ENCODE data around the gene HAP1. TPM values are rescaled to one million over a fixed set of nuclear protein-coding genes. Genes with fewer than 3 reads are reported as not detected.

The HAP1 gene
- total and polyA plus RNA-seq, 8 donors: 0.16 to 0.90 (median 0.64) TPM

DNA sequence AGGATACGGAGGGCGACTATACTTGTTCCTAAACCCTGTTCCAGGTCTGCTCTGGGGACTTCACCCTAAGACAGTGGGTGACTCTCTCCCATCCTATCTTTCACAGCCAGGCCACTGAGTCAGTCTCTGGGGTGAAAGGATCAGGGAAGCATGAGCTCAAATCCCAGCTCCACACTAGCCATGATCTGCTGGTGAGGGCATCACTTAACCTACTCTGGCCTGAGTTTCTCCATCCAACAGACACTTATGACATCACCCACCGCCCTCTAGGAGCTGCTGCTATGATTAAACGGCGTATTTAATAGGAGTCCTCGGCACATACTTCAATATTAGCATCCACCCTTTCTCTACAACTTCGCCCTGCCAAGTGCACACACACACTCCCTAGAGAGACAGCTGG lies 12.2 kb downstream of the HAP1 start:
- no peaks in the 10 kb centered on the region for H3K27me3 ChIP-seq
- H3K9me3 ChIP-seq: no peaks in the 10 kb centered on the region
- H3K4me1 ChIP-seq: no peaks in the 10 kb centered on the region
- intact Hi-C loops (cut with DNase I): no loop called here
- DNase-seq (no peak), ATAC-seq (no peak)
- no peak overlapping the region for H3K27ac ChIP-seq
- H3K4me3 ChIP-seq: no peak overlapping the region
- TF ChIP-seq, protein P1, sequence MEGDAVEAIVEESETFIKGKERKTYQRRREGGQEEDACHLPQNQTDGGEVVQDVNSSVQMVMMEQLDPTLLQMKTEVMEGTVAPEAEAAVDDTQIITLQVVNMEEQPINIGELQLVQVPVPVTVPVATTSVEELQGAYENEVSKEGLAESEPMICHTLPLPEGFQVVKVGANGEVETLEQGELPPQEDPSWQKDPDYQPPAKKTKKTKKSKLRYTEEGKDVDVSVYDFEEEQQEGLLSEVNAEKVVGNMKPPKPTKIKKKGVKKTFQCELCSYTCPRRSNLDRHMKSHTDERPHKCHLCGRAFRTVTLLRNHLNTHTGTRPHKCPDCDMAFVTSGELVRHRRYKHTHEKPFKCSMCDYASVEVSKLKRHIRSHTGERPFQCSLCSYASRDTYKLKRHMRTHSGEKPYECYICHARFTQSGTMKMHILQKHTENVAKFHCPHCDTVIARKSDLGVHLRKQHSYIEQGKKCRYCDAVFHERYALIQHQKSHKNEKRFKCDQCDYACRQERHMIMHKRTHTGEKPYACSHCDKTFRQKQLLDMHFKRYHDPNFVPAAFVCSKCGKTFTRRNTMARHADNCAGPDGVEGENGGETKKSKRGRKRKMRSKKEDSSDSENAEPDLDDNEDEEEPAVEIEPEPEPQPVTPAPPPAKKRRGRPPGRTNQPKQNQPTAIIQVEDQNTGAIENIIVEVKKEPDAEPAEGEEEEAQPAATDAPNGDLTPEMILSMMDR (IDR thresholded peaks at IDR 0.05): no peak
- no peaks in the 10 kb centered on the region for H3K36me3 ChIP-seq

DNA sequence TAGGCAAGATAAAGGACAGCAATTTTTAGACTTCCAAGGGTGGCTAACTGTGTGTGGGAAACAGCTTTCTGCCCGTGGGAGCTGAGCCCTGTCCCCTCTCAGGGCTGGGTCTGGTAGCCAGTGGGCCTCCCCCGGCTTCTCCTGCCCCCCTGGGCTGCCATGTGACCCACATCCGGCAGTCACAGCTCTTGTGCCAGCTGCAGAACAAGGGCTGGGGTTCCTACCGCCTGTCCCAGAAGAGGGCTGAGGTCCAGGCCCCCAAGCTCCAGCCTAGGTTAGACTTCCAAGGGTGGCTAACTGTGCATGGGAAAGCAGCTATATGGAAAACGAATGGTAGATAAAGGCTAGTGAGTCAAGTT lies 16.2 kb downstream of the HAP1 start:
- no peak overlapping the region for H3K4me3 ChIP-seq
- no peak for ATAC-seq
- intact Hi-C loops (cut with DNase I): no loop called here
- H3K27me3 ChIP-seq: no peaks in the 10 kb centered on the region
- DNase-seq: peak in 1 of 4 donors; percentile 6
- H3K27ac ChIP-seq: no peak overlapping the region
- H3K9me3 ChIP-seq: no peaks in the 10 kb centered on the region
- TF ChIP-seq, protein P1 (IDR thresholded peaks at IDR 0.05): no peak
- no peaks in the 10 kb centered on the region for H3K36me3 ChIP-seq
- no peaks in the 10 kb centered on the region for H3K4me1 ChIP-seq

DNA sequence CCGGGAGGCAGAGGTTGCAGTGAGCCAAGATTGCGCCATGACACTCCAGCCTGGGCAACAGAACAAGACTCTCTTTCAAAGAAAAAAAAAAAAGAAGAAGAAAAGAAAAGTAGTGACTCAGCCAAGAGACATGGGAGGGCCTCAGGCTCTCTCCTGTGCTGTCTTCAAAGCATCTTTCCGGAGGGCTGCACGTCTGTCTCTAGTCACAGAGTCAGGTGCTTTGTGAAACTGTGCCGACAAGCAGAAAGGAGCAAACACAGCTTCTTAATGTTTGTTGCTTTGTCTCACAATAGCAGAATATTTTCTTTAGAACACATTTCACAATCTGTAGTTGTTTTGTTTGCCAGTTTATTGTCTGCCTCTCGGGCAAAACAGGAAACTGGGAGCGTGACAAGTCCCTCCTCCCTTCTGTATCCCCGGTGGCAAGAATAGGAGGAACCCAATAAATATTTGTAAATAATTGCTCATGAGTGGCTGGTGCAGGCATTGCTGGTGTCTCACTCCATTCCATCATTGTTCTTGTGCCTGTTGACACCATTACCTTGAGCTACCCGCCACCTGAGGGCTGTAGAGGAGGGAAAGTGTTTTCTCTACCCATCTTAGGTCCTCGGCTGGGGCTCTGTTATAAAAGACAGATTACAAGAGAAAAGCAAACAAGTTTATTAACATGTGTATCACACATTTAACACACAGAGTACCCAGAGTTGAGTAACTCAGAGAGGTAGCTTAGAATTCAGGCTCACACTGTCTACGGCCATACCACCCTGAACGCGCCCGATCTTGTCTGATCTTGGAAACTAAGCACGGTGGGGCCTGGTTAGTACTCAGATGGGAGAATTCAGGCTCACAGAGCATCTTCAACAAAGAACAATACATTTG lies 16.8 kb downstream of the HAP1 start:
- no peaks in the 10 kb centered on the region for H3K36me3 ChIP-seq
- no peaks in the 10 kb centered on the region for H3K9me3 ChIP-seq
- TF ChIP-seq, protein P1 (IDR thresholded peaks at IDR 0.05): no peak
- no peaks in the 10 kb centered on the region for H3K4me1 ChIP-seq
- DNase-seq (no peak), ATAC-seq (no peak)
- H3K27ac ChIP-seq: no peak overlapping the region
- no peaks in the 10 kb centered on the region for H3K27me3 ChIP-seq
- intact Hi-C loops (cut with DNase I): no loop called here
- no peak overlapping the region for H3K4me3 ChIP-seq

DNA sequence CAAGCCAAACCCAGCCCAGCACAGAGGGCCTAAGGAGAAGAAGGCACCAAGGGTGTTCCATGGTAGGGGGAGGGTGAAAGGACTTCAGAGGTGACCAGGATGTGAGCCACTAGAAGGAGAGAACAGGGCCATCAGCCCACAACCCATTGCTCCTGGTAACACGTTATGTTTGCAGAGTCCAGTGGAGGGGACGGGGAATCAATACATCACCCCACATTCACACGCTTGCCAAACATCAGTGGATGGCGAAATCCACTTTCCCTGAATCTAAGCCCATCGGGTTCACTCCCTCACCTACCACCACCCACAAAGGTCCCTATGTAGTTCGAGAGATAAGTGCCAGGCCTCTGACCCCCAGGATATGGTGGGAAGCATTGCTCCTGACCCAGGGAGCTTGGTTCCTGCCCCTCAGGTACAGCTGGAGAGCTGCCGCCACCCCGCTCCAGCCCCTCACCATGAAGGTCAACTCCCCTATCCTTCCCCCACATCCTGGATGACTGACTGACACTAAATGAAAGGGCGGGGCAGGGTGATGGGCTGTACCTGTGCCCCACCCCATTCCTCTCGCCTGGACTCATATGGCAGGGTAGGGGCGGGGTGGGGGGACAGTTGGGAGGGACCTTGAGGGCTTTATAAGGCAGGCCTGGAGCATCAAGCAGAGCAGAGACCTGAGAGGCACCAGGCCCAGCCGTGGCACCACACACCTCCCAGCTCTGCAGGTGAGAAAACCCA lies 22.6 kb downstream of the HAP1 start, which contains the start of gene GAST:
Gene GAST, plus strand, starts transcription at position 663 of the 732 bp plus-strand sequence. CDS start 3,106 bp downstream, outside the sequence.
- DNase-seq: peak in 1 of 4 donors; percentile 36
- no peaks in the 10 kb centered on the region for H3K36me3 ChIP-seq
- H3K27me3 ChIP-seq: peaks cover 0 to 18% of the 10 kb centered on the region in 2 donors
- TF ChIP-seq, protein P1 (IDR thresholded peaks at IDR 0.05): no peak
- H3K27ac ChIP-seq: no peak within 1 kb of the TSS
- no peak for ATAC-seq
- H3K9me3 ChIP-seq: no peaks in the 10 kb centered on the region
- intact Hi-C loops (cut with DNase I): no loop called here
- H3K4me1 ChIP-seq: no peaks in the 10 kb centered on the region
- H3K4me3 ChIP-seq: no peak within 1 kb of the TSS

DNA sequence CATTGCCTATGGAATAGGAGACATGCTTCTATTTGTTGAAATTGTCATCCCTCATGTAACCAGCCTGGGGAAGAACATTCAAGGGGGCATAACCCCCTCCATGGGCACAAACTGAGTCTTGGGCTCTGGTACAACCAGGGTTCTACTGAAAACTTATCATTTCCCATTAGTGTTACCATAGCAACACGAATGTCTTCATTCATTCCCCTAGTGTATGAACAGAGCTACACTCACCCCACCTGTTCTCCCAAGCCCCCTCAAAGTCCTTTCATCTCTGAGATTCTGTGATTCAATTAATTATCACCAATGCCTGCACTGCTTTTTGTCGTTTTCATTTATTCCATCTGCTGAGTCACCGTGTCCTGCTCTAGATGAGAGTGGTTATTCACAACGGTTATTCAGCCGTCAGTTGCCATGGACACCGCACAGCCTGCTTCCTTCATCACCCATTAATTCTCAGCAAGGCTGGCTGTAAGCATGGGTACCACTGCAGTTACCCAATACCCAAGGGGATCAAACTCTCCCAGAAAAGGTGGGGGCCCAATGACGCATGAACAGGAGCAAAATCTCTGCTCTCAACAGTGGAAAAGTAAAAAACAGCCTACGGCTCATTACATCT lies 23.9 kb downstream of the HAP1 start:
- Histone ChIP-seq H3K27ac (no peak overlapping the region), H3K9me3 (no peaks in the 10 kb centered on the region), H3K4me1 (no peaks in the 10 kb centered on the region), H3K27me3 (peaks cover 0 to 18% of the 10 kb centered on the region in 2 donors), H3K36me3 (no peaks in the 10 kb centered on the region), H3K4me3 (no peak overlapping the region)
- intact Hi-C loops (cut with DNase I): no loop called here
- DNase-seq (no peak), ATAC-seq (no peak)
- TF ChIP-seq, protein P1 (IDR thresholded peaks at IDR 0.05): no peak
